GM10847 (cell line): ENCODE measurements around the gene RFFL.

ENCODE experiments used
- POLR2A ChIP-seq: IDR thresholded peaks from 2 replicates; pipeline ENCODE4 v1.6.1; 2011; ENCODE audit not compliant: insufficient read length; ENCODE audit errors: extremely low read depth

The RFFL gene

DNA sequence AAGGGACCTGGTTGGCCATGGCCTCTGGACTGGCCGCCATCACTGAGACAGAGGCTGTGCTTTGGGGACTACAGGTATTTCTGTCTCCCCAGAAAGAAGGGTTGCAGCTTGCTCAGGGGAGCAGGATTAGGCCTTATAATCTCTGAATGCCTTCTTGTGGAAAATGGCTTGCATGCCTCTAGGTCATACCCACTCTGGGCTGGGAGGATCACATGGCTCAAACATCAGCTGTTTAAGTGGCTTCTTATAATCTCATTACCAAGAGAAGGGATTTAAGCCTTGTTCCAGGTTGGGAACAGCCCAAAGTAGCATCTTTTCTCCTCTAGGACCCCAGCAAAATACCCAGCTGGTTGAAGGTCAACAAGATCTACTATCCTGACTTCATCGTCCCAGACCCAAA, 64.1 kb downstream of the RFFL start:
- TF ChIP-seq POLR2A: no peak

DNA sequence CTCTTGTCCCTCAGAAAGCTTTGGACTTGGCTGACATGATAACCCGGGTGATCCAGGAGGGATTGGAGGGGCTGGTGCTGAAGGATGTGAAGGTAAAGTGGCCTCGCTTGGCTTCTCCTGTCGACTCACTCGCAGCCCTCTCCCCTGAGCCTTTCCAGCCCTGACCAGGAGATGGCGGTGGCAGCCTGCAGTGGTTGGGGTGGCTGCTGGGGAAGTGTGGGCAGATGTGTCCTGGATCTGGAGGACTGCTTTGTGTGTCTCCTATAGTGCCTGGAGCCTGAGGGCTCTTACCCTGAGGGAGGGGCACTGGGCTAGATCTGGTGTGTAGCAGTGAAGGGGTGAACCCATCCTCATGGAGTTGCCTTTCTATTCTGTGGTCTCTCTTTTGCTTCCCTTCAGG, 65.3 kb downstream of the RFFL start:
- no peak for TF ChIP-seq POLR2A

DNA sequence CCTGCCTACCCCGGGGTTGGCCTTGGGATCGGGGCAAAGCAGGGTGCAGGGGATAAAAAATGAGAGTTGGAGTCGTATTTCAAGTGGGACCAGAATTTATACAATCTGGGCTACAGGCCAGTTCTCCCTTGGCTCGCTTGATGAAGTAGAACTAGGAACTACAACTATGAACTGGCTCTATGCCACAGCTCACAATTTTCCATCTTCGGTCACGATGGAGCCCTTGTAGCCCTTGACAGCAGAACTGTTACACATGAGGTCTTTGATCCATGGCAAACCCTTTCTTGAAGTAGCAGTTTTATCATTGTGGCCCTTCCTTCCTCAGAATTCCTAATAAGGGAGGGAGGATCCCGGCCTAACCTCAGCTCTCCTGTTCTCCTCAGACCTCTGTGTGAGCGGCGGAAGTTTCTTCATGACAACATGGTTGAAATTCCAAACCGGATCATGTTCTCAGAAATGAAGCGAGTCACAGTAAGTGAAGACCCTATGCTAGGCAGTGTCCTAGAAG, 66.1 kb downstream of the RFFL start:
- TF ChIP-seq POLR2A: no peak

DNA sequence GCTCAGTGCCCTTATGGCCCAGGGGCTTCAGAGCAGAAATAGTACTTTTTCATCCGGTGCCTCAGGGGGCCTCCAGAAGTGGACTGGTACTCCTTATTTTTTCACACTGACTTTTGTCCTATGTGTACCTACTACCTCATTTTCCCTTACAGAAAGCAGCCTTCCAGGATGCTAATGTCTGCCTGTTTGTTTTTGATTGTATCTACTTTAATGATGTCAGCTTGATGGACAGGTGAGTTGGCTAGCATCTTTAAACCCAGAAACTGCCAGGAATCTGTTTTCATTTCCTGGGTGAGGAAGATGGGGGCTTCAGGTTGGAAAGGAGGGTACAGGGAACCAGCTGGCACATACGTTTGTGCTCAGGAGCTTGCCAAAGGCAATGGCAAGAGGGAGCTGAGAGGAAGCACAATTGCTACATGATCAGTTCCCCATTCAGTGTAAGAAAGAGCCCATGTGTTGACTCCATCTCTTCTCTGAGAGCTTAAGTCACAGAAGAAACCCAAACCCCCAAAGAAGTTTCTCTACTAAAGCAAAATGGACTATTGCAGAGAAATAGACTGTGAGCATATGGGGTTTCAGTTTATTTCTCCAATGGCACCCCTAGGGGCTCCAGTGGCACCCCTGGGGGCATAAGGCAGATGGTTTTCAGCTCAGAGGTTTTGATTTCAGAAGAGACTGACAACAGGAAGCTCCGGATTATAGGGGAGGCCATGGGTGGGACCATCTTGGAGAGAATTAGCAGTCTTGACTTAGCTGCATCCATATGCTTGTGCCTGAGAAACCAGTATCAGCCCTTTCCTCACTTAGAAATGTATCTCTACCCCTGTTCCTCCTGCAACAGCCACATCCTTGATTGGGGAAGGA, 66.9 kb downstream of the RFFL start:
- TF ChIP-seq POLR2A: no peak

DNA sequence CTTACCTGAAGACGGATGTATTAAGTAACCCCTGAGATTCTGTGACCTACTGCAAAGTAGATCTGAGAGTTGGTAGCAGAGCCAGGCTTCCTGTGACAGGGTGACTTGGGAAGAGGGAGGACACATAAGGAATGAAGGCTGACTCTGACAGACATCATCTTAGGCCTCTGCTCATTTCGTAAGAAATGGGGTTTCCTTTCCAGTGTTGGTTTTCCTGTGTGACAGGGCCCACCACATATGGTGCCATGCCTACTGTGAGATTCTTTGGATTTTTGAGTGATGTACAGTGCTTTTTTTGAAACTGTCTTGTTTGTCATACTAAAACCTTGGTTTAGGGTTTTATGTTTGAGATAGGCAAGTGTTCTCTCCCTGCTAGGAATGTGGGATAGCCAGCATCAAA, 70.5 kb downstream of the RFFL start:
- no peak for TF ChIP-seq POLR2A

DNA sequence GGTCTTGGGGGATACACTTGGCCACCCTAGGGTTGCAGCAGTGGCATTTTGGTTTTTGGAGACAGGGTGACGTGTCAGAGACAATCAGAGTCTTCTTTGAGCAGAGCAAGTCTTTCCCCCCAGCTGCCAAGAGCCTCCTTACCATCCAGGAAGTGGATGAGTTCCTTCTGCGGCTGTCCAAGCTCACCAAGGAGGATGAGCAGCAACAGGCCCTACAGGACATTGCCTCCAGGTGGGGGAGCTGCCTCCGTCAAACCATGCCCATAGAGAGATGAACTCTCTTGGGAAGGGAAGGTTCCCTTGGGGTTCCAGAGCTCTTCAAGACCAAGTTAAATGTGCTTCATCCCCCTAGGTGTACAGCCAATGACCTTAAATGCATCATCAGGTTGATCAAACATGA, 71.9 kb downstream of the RFFL start:
- no peak for TF ChIP-seq POLR2A

DNA sequence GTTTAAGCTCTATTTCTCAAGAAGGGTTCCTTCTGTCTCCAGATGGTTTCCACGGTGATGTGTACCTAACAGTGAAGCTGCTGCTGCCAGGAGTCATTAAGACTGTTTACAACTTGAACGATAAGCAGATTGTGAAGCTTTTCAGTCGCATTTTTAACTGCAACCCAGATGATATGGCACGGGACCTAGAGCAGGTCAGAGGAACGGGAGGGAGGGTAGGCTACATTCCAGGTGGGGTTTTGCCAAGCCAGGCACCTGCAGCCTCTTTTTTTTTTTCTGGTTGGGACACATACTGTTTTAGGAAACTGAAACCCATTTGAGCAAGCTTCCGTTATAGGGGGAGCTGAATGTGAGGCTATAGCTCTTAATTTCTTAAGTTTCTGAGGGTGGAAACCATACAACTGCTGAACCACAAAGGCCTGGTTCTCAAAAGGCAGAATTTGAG, 72.6 kb downstream of the RFFL start:
- TF ChIP-seq POLR2A: no peak

DNA sequence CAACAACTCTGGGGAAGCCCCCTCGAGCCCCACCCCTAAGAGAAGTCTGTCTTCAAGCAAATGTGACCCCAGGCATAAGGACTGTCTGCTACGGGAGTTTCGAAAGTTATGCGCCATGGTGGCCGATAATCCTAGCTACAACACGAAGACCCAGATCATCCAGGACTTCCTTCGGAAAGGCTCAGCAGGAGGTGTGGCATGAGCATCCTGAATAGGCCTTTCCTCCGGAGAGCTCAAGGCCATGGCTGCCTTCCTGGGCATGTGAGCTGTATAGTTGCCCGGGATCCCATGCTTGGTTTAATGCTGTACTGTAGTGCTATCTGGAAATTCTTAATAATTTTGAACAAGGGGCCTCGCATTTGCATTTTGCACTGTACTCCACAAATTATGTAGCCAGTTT, 74.0 kb downstream of the RFFL start:
- TF ChIP-seq POLR2A: no peak

DNA sequence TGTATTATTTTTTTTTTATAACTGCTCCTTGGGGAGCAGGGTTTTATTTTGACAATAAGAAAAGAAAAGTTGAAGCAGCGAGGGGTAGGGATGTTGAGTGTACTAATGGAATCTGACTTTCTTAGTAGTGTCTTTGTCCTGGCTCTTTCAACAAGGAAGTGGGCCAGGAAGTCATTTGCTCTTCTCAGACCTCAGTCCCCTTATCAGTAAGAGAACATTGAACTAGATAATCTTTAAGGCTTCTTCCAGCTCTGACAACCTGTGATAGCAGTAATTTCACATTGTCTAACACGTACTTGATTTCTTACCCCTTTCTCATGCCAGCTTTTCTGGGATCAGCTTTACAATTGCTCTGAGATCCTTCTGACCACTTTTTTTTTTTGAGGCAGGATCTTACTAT, 74.9 kb downstream of the RFFL start:
- no peak for TF ChIP-seq POLR2A

DNA sequence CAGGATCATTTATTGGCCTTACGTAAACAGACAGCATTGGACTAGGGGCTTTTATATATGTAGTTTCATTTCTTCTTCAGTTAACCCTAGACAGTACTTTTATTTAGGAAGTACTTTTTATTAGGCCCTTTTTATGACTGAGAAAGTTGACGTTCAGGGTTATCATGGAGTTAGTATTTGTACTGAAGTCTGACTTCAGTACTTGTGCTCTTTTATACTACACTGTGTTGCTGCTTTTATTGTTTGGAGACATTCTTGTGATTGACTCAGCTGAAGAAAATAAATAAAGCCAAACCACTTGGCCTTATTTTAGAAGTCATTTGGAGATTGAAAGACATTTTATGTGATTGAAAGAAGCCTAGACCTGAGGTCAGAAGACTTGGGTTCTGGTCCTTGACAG, 76.3 kb downstream of the RFFL start:
- no peak for TF ChIP-seq POLR2A

DNA sequence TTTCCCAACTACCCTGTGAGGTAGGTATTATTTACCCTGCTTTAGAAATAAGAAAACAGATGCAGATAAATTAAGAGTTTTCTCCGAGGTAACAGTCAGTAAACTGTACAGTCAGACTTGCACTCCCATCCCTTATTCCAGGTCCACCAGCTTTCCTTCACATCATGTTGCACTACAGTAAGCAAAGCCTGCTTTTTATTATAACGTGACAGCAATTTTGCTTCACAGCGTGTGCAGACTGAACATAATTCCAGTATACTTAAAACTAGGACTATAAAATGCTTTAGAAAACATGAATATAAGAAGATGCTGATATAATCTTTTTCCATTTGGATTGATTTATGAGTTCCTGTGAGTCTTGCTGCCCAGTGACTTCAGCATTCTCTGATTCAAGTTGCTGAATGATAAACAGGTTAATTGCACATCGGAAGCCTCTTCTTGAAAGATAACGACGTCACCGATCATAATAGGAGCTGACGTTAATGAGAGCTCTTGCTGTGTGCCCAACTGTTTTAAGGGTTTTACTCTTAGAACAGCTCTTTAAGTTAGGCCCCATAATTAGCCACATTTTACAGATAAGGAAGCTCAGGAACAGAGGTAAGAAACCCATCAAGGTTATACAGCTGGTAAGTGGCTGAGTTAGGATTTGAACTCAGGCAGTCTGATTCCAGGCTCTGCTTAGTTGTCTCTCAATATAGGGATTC, 81.8 kb downstream of the RFFL start:
- TF ChIP-seq POLR2A: no peak

DNA sequence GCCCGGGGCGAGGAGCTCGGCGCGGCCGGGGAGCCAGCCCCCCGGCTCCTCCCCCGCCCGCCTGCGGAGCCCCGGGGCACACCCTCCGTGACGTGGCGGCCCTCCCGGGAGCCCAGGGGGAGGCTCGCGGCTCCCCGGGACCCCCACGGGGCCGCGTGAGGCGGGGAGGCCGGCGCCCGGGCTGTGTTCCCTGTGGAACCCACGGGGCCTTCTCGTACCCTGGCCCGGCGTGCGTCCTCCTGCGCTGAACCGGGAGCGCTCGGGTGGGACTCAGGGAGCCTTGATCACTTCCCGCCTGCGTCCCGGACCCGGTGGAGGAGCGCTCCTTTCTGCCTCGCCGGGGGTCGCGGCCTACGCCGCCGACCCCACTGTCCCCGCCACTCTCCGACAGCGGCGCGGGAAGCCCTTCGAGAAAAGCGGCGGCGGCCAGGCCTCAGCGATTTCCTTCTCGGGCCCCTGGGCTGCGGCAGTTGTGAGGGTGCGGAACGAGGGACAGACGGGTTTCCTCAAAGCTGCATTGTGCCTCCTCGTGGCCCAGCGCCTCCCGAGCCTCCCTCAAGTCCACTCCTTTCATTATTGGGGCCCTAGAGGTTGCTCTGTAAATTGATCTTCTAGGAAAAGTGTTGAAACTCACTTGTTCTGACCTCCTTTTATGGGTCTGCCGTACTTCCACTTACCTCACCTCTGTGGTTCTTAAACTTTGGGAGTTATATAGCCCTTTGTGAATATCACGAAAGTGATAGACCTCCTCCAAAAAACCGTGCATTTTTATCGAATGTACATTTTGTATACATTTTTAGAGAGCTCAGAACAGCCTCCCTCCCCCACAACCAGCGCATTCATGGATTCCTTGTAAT, 82.6 kb downstream of the RFFL start:
- peak; percentile 26 for TF ChIP-seq POLR2A

DNA sequence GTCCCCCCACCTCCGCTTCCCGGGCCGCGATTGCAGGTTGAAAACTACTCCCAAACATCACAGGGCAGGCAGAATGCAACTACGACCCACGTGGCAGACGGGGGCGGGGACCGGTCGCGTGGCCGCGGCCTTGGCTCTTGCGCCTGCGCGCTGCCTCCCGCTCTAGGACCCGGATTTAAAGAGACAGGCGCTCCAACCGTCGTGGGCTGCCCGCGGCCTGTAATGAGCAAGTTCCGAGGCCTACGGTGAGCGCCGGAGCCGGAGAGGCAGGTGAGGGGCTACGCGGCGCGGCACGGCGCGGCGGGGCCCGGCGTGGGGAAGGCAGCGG, 83.2 kb downstream of the RFFL start, which contains the start of gene LIG3:
LIG3 (plus strand) TSS at position 160 of the 328 bp plus-strand sequence. CDS start 2,494 bp downstream, outside the sequence.
- TF ChIP-seq POLR2A: peak; percentile 59

DNA sequence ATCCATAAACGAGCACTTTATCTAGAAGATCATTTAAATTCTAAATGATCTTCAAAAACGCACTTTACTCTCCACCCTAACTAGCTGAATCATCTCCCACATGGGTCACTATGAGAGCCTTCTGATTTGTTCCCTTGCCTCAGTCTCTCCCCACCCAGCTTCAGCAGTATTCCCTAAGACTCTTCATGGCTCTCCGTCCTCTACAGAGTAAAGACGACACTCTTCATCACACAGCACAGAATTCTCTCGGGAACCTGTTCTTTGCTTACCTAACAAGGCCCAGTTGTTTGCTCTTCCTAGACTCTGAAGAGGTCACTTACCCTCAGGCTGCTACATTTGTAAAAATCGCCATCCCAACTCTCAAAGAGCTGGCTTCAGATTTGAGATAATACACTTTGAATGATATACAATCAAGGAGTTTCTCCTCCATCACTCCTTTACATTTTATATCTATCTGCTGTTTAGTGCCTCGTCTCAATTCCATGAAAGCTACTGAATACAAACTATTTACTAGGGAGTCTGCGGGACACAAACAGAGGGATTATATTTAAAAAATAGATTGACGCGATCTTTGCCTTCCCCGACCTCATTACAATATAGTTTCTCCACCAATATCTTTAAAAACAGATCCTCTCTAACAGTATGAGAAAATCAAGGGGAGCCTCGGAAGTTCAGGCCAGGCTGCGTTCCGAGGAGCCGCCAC, 83.7 kb downstream of the RFFL start:
- no peak for TF ChIP-seq POLR2A

DNA sequence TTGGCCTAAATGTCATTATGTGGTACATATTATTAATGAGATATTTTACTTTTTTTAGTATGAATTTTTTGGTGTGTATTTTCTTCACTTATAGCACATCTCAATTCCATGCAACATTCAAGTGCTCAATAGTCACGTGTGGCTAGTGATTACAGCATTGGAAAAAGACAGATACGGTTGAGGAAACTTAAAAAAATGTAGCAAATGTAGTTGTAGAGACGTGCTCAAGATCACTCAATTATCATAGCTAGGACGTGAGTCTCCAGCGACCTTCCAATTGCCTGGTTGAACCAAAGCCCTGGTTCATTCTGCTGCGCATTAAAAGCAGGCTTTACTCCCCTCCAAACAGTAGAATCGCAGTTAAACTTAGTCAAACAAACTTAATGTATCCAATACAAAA, 84.4 kb downstream of the RFFL start:
- no peak for TF ChIP-seq POLR2A
